Fibroblast of mammary gland (primary cell): ENCODE data around the gene FOXF1.

Experiments
- DNase-seq: peaks from one replicate; pipeline ENCODE4 v3.0.0-alpha.2; 2010; ENCODE audit warnings: low read depth
- H3K4me3 ChIP-seq: 2 replicates; pipeline ENCODE4 v1.5.1; 2011; ENCODE audit warnings: low read depth, mild to moderate bottlenecking, low read length, moderate library complexity; ENCODE audit not compliant: control insufficient read depth
- TF ChIP-seq, protein P1 (sequence below): conservative IDR thresholded peaks from 2 replicates; pipeline ENCODE4 v1.5.1; 2011; ENCODE audit warnings: low read depth, low read length, inconsistent platforms; ENCODE audit not compliant: control insufficient read depth, insufficient read depth

FOXF1 gene

DNA sequence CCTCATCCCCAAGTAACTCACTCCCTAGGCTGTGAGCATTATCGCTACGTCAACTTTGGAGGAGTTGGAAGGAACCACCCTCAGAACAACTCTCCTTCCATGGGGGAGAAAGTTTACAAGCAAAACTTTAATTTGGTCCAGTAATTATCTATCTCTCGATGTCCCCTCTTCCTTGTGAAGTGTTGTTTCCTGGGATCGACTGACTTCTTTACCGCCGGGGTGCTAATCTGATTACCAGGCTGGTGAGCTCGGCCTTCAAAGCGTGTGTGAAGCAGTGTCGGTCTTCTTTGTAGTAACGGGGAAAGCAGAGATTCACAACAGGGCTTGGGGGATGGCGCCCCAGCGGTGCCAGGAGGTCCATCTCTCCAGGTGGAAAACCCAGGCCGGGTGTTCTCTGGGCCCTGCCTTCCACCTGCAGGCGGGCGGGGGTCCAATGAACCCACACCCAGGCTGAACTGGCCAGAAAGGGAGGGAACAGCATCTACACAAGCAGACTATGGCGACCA lies 14.5 kb upstream of the FOXF1 start:
- TF ChIP-seq, protein P1, sequence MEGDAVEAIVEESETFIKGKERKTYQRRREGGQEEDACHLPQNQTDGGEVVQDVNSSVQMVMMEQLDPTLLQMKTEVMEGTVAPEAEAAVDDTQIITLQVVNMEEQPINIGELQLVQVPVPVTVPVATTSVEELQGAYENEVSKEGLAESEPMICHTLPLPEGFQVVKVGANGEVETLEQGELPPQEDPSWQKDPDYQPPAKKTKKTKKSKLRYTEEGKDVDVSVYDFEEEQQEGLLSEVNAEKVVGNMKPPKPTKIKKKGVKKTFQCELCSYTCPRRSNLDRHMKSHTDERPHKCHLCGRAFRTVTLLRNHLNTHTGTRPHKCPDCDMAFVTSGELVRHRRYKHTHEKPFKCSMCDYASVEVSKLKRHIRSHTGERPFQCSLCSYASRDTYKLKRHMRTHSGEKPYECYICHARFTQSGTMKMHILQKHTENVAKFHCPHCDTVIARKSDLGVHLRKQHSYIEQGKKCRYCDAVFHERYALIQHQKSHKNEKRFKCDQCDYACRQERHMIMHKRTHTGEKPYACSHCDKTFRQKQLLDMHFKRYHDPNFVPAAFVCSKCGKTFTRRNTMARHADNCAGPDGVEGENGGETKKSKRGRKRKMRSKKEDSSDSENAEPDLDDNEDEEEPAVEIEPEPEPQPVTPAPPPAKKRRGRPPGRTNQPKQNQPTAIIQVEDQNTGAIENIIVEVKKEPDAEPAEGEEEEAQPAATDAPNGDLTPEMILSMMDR: no peak
- no peak for DNase-seq
- H3K4me3 ChIP-seq: no peak overlapping the region

DNA sequence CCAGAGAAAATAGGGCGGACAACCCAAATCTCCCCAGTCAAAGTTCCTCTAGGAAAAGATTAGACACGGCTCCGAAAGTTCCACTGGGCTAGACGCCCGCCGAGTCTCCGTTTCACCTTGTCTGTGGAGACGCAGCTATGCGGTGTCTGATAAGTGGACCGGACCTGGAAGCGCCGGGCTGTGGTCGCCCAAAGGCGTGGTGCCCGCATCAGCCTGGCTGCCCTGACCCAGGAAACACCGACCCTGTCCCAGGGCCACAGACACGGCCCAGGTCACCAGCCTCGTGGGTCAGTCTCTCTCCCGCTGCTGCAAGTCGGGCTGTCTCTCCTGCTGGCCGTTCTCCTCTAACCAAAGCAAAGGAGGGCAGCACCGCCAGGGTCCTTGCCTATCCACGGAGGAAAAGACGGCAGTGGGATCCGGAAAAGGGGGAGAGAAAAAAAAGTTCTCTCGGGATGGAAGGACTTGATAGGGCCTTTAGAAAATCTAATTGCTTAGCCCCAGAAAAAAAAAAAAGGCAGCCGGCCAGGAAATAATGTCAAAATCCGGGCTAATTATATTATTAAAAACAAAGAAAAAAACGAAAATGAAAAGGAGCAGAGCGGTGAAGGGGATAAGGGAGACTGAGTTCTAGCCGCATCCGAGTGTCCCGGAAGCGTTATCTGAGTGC lies 13.9 kb upstream of the FOXF1 start:
- H3K4me3 ChIP-seq: no peak overlapping the region
- TF ChIP-seq, protein P1: no peak
- DNase-seq: no peak

DNA sequence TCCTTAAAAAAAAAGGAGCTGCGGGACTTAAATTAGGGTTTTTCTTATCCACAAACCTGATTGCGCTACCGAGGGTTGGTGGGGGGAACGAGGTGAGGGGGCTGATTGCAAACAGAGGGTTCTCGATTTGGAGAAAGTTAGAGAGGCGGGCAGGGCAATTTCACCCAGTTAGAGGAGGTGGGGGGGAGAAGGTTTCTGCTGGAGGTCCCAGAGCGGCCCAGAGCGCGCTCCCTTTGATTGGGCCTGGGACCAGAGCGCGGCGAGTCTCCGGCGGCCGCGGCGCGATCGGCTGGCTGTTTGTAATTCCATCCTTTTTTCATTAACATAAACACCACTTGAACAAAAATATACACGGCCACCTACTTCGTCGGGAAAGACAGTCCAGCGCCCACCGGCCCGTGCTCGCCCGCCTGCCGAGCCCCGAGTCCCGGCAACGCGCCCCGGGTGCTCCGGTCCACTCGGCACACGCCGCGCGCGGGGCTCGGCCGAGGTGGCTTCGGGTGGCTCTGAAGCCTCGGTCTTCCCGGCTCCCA lies 13.3 kb upstream of the FOXF1 start:
- TF ChIP-seq, protein P1: no peak
- no peak for DNase-seq
- H3K4me3 ChIP-seq: no peak overlapping the region

DNA sequence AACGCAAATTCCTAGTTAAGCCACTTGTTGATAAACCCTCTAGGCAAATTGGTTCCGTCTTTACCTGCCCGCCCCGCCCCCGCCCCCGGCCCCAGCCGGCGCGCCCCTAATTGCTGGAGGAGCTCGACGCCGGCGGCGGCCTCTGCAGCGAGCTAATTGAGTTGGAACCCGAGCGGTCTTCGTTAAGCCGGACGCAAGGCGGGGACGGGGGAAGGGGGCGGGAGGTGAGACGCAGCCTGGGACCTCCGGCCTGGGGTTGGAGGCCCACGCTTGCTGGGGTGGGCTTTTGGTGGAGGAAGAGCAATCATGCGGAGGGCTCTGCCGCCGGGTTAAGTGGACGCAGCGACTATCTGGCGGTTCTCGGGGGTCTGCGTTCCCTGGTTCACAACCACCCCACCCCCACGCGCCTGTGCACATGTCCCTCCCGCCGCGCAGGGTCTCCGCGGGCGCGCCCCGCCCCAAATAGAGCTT lies 12.7 kb upstream of the FOXF1 start:
- no peak for DNase-seq
- H3K4me3 ChIP-seq: no peak overlapping the region
- TF ChIP-seq, protein P1: no peak

DNA sequence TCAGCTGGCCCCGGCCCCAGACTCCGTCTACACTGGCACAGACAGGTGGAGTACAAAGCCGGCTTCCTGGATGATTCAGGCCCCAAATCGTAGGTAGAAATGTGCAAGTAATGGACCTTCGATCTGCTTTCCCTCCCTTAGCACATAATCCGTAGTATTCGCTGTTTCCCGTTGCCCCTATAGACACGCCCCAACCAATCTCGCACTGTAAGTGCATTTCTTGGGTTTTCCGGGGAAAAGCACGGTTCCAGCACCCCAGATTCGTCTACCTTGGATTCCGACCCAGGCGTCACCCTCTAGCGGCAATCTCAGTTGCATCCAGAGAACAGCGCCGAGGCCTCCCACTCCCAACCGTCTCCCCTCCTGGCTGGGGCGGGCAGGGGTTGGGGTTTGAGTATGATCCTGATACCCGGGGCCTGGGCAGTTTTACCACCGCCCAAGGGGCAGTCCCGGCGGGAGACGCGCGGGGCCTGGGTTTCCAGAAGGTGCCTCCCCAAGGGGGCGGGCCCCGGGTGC lies 12.1 kb upstream of the FOXF1 start:
- TF ChIP-seq, protein P1: no peak
- no peak for DNase-seq
- H3K4me3 ChIP-seq: no peak overlapping the region

DNA sequence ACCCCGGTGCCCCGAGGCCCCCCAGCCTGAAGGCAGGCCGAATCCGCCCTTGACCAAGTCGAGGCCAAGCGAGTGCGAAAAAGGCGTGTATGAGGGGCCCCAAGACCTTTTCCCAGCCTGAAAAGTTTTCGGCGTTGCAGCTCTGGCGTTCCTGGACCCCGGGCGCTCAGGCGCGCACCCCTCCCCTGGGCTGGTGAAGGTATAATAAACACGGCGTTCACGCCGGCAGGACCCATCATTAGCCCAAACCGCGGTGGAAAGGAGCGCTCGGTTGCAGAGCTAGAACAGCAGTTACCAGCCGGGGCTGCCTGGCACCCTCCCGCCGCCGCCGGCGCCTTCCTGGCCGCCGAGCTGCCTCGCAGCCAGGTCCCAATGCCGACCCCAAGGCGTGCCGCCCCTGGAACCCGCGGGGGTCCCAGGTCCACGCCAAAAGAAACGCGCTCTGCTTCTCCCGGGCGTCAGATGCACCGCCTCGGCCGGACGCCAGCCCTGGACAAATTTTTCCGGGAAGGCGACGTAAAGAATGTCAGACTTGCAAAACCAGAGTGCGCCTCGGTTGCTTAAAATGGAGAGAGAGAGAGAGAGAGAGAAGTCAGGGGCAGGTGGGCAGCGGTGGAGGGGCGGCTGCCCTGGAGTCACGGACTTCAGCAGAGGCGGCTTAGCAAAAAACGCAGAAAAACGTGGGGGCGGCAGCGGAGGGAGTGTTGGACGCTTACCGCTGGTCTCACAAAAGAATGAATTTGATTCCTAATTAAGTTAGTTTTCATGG lies 11.5 kb upstream of the FOXF1 start:
- DNase-seq: no peak
- TF ChIP-seq, protein P1: no peak
- no peak overlapping the region for H3K4me3 ChIP-seq
